ENCODE data around the gene RCN1.
"Not testable (repeated sequence)": the region's sequence is repeated elsewhere in the genome, so short reads cannot be mapped to it uniquely, and the experiment has no call there.

RCN1 gene

GRCh38 chr11:32090545-32091370, at the start of gene RCN1:
Gene RCN1, plus strand, starts transcription at chr11:32091074. Its CDS starts 123 bp downstream, at chr11:32091197.
- DNase-seq (ENCODE audit: low spot score): peak; percentile 48

- DNase-seq (ENCODE audit: low spot score): no peak
Measured at GRCh38 chr11:32043737-32044136, 47.1 kb upstream of the RCN1 start.

GRCh38 chr11:32044158-32044863, 46.6 kb upstream of the RCN1 start:
- no peak for DNase-seq (ENCODE audit: low spot score)

GRCh38 chr11:32045456-32045855, 45.4 kb upstream of the RCN1 start:
- no peak for DNase-seq (ENCODE audit: low spot score)

DNA sequence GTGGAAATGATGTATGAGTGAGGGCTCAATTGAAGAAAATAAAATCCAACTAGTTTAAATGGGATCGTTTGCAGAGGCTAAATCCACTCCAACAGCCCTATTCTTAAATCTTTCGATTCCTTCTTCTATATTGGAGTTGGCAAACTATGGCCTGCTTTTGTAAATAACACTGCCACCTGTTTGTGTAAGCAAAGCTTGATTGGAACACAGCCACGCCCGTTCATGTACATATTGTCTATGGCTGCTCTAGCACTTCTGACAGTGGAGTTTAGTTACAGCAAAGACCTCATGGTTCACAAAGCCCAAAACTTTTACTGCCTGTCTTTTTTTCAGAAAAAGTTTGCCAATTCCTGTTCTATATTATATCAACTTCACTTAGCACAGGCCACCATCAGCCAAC, 40.6 kb upstream of the RCN1 start:
- DNase-seq (ENCODE audit: low spot score): no peak

- peak; percentile 78 for DNase-seq (ENCODE audit: low spot score)
Measured at GRCh38 chr11:32052215-32052614, 38.7 kb upstream of the RCN1 start.

DNA sequence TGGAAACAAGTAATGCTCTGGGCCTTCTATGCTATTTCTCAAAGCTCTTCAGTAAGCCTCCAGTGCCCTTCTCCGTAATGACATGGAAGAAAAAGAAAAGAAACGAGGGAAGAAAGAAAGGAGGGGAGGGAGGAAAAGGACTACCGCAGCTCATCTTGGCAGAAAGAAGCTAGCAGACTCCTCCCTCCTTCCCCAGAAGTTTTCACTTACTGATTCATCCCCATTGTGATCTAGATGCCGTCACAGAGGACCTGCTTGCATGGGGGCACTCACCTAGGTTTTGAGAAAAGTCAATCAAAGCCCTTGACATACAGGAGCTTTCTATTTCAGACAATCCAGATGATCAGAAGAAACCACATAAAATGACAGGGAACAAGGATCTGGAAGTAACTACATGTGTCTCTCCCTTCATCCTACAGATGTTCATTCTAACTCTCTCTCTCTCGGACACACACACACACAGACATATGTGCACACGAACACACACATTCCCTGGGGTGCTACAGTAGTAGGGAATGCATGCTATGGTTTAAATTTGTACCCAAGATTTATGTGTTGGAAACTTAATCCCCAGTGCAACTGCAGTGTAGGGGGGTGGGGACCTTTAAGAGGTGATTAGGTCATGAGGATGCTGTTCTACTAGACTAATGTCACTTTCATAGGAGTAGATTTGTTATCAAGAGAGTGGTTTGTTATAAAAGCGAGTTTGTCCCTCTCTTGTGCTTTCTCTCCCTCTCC, 37.6 kb upstream of the RCN1 start:
- DNase-seq (ENCODE audit: low spot score): no peak

GRCh38 chr11:32055861-32056260, 35.0 kb upstream of the RCN1 start:
- DNase-seq (ENCODE audit: low spot score): no peak

DNA sequence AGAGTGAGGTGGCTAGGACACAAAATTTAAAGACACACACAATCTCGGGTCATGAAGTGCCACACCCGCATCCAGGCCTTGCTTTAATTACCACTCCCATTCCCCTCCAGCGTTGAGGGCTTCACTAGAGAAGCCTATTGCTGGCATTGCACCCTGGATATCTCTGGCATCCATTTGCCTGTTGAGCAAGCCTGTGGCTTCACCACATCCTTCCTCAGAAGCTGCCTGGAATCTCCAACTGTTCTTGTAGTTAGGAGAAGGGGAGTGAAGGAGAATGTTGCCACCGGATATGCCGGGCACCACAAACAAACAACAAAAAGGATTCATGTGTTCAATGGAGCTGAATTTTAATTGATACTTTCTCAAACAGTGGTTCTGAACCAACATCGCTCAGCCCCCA, 34.4 kb upstream of the RCN1 start:
- no peak for DNase-seq (ENCODE audit: low spot score)

- DNase-seq (ENCODE audit: low spot score): no peak
Measured at GRCh38 chr11:32059686-32060462, 31.0 kb upstream of the RCN1 start.

GRCh38 chr11:32062540-32062939, 28.3 kb upstream of the RCN1 start:
- no peak for DNase-seq (ENCODE audit: low spot score)

DNA sequence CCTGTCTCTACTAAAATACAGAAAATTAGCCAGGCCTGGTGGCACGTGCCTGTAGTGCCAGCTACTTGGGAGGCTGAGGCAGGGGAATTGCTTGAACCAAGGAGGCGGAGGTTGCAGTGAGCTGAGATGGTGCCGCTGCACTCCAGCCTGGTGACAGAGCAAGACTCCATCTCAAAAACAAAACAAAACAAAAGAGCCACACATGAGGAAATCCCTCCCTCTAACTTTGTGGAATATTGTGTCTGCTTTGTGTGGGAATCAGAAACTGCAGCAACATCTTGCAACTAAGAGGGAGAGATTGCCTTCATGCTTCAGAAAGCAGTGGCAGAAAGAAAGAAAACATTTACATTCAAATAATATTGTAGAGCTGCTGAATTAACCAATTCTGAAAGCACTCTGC, 27.8 kb upstream of the RCN1 start:
- DNase-seq (ENCODE audit: low spot score): not testable (repeated sequence)

DNA sequence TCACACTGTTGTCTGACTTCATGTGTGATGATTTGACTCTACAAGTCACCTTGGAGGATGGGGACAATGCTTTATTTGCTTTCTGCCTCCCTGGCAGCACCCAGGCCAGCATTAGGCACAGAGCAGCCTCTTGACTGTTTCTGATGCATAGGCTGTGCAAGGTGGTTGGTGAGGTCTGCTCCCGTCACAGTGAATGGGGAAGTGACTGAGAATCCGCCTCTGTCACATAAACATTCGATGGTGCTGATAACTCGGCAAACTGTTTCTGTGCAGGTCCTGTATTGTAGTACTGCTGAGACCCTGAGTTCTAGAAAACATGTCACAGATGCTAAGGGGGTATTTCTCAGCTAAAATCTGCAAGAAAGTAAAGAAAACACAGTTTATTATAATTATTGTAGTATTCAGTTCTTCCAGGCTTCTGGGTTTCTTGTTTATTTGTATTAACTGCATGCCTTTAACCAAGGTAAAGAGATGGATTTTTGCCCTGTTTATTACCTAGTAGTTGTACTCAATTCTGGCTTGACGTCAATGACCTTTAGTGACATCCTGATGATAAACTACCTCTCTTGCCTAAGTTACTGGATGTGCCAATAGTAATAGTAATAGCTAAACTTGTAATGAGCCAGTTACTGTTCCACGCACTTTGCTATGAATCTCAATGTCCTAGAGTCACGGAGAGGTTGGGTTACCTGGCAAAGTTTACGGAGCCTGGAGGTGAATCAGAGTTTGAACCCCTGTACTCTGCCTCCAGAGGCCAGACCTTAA, 24.8 kb upstream of the RCN1 start:
- no peak for DNase-seq (ENCODE audit: low spot score)

DNA sequence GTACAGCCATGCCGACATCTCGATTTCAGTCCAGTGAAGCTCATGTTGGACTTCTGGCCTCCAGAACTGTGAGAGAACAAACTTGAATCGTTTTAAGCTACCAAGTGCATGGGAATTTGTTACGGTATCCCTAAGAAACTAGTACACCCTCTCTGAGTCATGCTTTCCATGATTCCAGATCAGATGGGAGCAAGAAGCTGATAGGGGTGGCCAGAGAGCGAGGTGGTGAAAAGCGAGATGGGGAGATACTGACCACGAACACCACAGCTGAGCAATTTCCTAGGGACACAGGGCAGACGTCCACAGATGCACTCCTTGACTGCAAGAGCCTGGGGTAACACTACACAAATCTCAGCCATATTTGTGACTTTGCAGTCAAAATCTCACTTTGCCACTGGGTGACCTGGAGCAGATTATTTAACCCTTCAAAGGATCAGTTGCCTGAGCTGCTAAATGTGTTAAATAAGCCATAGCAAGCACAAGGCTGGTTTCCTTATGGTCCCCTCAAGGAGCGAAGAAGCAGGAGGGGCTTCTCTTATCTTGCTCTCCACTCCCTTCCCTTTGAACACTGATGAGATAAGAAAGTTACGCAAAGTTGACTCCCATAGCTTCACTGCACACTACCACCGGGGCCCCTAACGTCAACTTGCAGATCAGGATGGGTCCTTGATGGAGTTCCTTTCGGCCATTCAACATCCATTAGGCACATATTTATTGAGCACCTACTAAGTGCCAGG, 22.6 kb upstream of the RCN1 start:
- no peak for DNase-seq (ENCODE audit: low spot score)

DNA sequence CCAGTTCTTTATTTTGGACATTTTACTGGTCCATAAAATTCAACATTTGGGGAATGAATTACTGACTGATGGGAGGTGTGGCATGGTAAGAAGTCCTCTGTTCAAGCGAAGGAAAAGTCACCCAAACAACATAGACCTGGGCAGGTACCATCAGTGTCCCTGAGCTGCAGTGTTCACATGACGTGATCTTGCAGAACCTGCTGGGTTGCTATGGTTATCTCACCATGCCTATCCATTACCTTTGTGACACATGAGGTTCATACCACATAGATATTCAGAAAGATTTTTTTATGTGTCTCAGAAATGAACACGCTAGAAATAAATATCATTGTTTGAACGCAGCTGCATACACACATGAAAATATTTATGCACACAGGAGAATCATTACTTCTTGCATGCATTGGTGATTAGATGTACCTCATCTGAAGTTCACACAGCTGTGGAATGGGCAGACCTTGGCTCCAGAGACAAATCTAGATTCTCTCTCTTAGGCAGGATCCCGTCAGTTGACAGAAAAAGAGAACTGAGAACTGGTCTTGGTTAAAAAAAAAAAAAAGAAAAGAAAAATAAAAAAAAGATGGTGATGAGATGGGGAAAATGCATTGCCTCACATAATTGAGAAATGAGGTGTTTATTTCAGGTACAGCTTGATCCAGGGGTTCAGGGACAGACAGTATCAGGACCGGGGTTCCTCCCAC, 21.4 kb upstream of the RCN1 start:
- DNase-seq (ENCODE audit: low spot score): no peak

DNA sequence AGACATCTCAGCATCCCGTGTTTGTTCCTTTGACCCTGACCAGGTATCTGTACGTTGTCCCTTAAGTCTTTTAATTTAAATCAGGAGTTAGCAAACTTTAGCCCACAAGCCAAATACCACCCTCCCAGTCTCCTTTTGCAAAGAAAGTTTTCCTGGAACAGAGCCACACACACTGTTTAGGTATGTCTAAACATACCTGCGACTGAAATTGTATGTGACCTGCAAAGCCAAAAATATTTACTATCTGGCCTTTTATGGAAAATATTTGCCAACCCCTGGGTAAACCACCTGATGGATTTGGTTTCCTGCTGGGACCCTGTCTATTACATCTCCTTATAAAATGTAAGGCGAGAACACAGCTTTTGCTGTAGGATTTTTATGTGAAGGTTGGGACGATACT, 20.2 kb upstream of the RCN1 start:
- no peak for DNase-seq (ENCODE audit: low spot score)

DNA sequence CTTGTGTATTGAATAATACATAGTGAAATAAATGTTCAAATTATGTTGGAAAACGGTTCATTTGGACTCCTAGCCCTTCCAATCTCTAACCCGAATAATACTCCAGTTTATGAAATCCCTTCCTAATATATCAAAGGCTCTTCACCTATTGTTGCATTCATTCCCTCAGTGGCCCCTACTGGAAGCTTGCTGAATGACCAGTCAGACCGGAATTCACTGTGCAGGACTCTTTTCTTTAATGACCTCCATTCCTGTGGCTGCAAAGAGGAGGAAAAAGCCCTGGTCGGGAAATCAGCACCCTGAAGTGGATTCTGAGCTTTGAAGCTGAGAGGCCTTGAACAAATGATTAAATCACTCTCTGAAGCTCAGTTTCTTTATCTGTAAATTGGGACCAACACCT, 19.1 kb upstream of the RCN1 start:
- peak; percentile 27 for DNase-seq (ENCODE audit: low spot score)

GRCh38 chr11:32072872-32073643, 17.8 kb upstream of the RCN1 start:
- DNase-seq (ENCODE audit: low spot score): no peak

GRCh38 chr11:32073644-32074026, 17.2 kb upstream of the RCN1 start:
- no peak for DNase-seq (ENCODE audit: low spot score)
